ENCODE measurements around the gene LCA5L. TPM values are rescaled to one million over a fixed set of nuclear protein-coding genes. Genes with fewer than 3 reads are reported as not detected.

LCA5L gene
- polyA plus RNA-seq (ENCODE audit: insufficient read length in 3 of 3), result 1 to 10 TPM; 3.8 to 7.2 (median 3.9) TPM
- long read RNA-seq, donor 1, result 0 reads
- long read RNA-seq, donor 2, result 0 reads
- long read RNA-seq, donor 3, partial matches to known transcripts, result 0 of 1 reads
- long read RNA-seq, donor 3, other reads (novel, unspliced or antisense), result 0 of 1 reads
- long read RNA-seq, donor 4, result 0 reads
- long read RNA-seq, donor 5, result 0 reads
- long read RNA-seq, donor 6, partial matches to known transcripts, result 0 of 1 reads
- long read RNA-seq, donor 6, other reads (novel, unspliced or antisense), result 0 of 1 reads
- long read RNA-seq, donor 7, result 0 reads
- long read RNA-seq, donor 8, partial matches to known transcripts, result 0 of 1 reads
- long read RNA-seq, donor 8, other reads (novel, unspliced or antisense), result 0 of 1 reads
- long read RNA-seq, donor 9, partial matches to known transcripts, result 0 of 2 reads
- long read RNA-seq, donor 9, other reads (novel, unspliced or antisense), result 0 of 2 reads
- long read RNA-seq, donor 10, result 0 reads
- long read RNA-seq, donor 11, partial matches to known transcripts, result 0 of 1 reads
- long read RNA-seq, donor 11, other reads (novel, unspliced or antisense), result 0 of 1 reads
- long read RNA-seq, donor 12, result 0 reads
- long read RNA-seq, donor 13, result 0 reads
- long read RNA-seq, donor 14, partial matches to known transcripts, result 0 of 1 reads
- long read RNA-seq, donor 14, other reads (novel, unspliced or antisense), result 0 of 1 reads
- long read RNA-seq, donor 15, result 0 reads
- long read RNA-seq, donor 16, result 0 reads

DNA sequence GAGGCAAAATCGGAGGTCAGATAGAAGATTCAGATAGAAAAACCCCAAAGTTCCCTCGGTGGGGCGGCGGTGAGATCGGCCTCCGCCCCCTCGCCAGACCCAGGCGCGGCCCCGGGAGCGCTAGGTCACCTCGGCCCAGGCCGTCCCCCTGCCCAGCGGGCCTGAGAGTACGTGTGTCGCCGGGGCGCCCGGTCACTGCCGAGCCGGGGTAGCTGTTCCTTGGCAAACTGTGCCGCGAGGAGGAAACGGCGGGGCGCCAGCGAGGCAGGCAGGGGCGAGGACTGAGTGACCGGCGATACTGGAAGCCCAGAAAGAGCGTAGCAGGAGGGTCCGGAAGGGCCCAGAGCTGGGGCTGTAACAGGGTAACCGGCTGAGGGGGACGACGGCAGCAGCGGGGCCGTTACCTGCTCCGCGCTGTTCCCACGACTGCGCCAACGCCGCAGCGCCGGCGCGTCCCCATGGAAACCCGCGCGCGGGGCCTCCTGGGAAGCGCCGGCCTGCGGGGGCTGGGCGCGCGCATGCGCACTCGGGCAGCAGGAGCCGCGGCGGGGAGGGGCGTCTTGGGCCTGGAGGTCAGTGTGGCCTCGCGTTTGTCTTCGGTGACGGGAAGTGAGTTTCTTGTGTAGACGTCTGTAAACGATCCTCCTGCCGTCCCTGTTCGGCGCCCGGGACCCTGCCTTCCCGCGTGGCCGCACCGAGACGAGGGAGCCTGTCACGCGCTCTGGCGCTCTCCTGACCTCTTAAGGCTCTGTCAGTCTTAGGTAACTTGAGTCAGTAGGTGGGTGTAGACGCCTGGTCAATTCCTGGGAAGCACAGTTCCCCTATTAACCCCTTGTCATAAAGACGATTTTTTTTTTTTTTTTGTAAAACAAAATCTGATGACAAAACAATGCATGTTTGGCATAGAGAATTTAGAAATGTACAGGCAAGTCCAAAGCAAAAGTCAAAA, at the start of gene LCA5L:
Gene LCA5L, minus strand, starts transcription at position 458 of the 949 bp plus-strand sequence. CDS start 17,285 bp downstream, outside the sequence.
- DNase-seq (ENCODE audit: extremely low read depth in 1 of 11, low read depth in 9 of 11, low spot score in 4 of 11), result peak; percentile 76 to 91 (median 86)

DNA sequence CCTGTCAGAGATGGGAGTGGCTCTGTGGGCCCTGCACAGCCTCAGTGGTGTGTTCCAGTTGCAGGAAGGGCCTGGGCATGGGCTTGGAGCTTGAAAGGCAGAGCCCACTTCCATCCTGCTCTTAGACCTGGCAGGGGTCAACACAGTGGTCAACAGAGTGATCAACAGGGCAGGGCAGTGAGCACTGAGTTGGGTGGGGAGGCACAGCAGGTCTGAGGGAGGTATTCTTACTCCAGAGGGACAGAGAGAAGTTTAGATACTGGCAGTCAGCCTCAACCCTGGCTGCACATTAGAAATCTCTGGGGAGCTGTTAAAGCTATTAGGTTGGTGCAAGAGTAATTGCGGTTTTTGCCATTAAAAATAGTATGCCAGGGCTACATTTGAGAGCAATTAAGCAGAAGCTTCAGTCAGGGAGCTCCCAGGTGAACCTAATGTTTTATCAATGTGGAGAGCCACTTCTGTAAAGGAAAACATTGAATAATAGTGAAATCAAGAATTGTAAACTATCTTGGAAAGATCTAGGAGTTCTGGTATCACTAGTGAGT, 43.9 kb upstream of the LCA5L start:
- no peak for DNase-seq (ENCODE audit: extremely low read depth in 1 of 11, low read depth in 9 of 11, low spot score in 4 of 11)

DNA sequence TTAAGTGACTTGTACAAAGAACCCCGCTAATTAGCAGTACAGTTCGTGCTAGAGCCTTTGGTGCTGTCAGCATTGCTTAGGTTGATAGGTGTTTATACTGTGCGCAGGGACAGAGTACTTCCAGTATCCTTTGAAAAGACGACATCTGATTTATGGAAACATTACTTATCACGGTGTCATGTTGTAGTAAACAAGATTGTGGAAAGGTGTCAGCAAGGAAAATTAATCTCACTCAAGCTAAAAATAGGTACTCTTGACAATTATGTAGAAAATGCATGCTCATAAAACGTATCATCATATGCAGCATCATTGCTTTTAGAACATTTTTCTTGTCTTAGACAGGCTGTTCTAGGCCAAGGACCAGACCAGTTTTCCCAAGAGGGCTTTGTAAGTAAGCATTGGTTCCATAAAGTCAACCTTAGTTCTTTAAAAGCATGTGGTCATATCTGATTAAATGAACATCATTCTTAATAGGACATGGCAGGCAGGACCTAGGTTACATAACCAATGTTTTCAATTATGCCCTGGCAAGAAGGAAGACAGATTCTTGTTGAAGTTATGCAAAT, 39.2 kb upstream of the LCA5L start:
- DNase-seq (ENCODE audit: extremely low read depth in 1 of 11, low read depth in 9 of 11, low spot score in 4 of 11), result no peak

DNA sequence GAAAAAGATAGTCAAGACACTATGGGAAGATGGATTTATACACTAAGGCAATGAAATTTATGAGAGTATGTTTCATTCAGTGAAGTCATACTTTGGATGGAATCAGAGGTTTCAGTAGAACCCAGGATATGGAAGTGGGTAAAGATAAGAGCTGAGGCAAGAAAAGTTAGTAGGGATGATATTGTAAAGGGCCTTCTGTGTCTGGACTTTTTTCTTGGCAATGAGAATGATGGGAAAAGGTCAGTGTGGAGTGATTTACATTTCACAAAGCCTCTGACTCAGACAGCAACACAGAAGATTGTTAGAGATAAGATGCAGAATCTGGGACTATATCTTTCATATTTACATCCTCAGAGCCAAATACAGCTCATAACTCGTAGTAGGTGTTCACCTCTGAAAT, 38.3 kb upstream of the LCA5L start:
- no peak for DNase-seq (ENCODE audit: extremely low read depth in 1 of 11, low read depth in 9 of 11, low spot score in 4 of 11)

DNA sequence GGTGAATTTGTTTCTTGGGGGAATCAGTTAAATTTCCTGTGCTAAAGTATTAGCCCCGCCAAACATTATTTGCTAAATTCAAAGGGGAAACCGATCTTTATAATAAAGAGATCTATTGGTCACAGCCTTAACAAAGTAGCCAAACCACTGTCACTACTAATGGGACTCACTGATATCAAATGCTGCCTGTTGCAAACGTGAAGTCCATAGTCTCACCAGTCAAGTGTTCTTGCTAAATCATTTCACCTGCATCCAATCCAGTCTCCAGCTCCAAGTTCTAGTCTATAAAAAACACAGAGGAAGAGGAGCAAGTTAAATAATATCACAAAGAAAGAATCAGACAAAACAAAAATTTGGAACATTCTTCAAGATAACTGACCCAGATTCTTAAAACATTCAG, 36.3 kb upstream of the LCA5L start:
- no peak for DNase-seq (ENCODE audit: extremely low read depth in 1 of 11, low read depth in 9 of 11, low spot score in 4 of 11)

DNA sequence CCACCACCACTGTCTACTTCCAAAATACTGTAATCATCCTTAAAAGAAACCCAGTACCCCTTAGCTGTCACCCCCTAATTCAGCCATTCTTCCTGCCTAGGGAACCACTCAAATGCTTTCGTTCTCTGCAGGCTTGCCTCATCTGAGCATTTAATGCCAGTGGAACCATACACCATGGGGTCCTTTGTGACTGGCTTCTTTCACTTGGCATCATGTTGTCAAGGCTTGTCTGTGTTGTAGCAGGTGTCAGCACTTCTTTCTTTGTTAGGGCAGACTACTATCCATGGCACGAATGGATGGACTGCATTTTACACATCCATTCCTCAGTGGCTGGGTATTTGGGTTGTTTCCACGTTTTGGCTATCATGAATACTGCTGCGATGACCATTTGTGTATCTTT, 34.7 kb upstream of the LCA5L start:
- no peak for DNase-seq (ENCODE audit: extremely low read depth in 1 of 11, low read depth in 9 of 11, low spot score in 4 of 11)

DNA sequence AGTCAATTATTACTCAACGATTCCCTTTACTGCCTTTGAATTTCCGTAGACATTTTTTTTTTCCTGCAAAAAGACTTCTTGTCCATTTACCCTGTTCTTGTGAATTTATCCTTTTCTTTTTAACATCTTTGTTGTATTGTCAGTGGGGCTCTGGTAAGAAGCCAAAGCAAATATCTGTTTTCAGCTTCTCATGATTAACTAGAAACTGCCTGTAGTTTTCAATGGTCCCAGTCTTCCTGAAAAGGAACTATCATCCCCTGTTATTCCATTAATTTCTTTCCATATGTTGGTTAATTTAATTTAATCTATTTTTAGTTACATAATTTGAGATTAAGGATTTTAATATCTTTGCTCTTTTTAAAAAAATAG, 34.2 kb upstream of the LCA5L start:
- no peak for DNase-seq (ENCODE audit: extremely low read depth in 1 of 11, low read depth in 9 of 11, low spot score in 4 of 11)

DNA sequence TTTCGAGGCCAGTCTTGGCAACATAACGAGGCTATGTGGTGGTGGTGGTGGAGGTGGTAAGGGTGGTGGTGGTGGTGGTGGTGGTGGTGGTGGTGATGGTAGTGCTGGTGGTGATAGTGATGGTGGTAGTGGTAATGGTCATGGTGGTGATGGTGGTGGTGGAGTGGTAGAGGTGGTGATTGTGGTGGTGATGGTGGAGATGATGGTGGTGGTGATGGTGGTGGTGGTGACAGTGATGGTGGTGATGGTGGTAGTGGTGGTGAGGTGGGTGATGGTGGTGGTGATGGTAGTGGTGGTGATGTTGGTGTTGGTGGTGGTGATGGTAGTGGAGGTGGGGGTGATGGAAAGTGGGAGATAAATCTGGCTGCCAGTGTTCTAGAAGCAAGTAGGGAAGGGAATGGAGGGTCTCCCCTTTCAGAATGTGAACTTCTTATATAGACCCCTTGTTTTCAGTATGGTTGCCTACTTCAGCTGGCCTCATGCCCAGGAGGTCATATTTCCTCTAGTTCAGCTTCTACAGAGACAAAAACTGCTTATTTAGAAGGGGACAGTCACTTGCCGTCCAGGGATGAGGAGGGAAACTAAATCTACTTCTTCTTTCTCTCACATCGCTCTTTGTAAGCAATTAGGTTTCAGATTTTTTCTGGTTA, 33.7 kb upstream of the LCA5L start:
- no peak for DNase-seq (ENCODE audit: extremely low read depth in 1 of 11, low read depth in 9 of 11, low spot score in 4 of 11)

DNA sequence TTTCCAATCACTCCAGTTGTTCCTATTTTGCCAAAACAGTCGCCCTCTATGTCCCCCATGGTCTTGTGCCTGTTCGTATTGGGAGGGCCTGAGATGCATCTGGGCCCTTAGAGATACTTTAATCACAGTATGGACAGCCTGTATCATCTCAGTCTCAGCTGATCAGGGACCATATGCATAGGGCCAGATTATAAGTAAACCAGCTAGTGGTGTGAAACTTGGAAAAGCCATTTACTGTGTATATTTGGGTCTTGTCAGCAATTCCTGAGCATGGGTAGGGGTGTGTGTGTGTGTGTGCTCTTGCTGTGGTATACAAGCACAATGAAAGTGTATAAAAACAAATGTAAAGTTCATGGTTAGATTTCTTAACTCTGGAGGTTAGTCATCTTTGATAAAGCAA, 29.0 kb upstream of the LCA5L start:
- no peak for DNase-seq (ENCODE audit: extremely low read depth in 1 of 11, low read depth in 9 of 11, low spot score in 4 of 11)

DNA sequence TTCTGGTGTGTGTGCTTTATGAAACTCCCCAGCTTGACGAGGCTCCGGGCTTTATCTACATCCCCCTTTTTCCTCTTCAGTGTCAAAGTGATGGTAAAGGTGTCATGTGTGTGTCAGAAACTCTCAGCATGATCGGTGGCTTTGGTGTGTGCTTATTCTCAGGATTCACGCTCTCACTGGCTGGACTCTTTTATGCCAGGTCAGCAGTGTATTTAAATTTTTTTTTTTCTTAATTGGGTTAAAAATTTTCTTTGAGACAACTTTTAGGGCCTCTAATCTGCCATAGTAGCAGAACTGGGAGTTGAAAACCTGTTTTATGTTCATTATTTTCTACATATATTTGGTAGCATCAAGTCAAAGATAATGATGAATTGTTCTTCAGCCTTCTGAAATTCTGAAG, 27.2 kb upstream of the LCA5L start:
- no peak for DNase-seq (ENCODE audit: extremely low read depth in 1 of 11, low read depth in 9 of 11, low spot score in 4 of 11)

DNA sequence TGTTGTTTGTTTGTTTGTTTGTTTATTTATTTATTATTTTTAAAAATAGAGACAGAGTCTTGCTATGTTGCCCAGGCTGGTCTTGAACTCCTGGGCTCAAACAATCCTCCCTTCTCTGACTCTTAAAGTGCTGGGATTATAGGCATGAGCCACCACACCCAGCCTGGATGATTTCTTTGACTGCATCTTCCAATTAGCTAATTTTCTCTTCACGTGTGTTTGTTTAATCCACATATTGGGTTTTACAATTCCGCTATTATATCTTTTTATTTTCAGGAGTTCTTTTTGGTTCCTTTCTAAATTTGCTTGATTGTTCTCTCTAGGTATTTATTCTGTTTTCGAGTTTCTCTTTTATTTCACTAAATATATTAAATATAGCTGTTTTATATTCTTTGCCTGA, 26.0 kb upstream of the LCA5L start:
- no peak for DNase-seq (ENCODE audit: extremely low read depth in 1 of 11, low read depth in 9 of 11, low spot score in 4 of 11)

DNA sequence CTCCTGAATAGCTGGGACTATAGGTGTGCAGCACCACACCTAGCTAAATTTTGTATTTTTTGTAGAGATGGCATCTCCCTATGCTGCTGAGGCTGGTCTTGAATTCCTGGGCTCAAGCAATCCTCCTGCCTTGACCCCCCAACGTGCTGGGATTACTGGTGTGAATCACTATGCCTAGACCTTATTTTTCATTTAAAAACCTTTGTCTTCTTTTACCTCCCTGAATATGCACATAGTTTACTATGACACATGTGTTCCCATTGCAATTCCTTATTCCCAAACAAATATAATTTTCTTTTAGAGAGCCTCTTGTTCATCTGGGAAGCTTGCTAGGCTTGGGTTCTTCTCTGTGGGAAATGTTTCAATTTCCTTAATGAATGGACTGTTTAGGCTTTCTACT, 23.0 kb upstream of the LCA5L start:
- no peak for DNase-seq (ENCODE audit: extremely low read depth in 1 of 11, low read depth in 9 of 11, low spot score in 4 of 11)

DNA sequence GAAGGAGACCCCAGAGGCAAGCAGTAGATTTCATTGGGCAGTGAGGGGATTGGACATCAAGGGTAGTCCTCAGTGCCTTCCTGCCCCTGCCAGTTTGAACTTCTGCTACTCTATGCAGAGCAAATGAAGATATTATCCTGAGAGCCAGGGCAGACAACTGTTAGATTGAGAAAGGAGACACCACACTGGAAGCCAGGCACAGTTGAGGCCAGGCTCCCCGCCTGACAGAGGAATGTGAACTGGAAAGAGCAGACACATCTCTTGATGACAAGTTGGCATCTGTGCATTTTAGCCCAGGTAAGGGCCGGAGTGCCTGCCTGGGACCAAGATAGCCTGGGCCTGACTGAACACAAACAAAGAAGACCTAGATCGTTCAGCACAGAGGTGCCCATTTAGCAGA, 22.2 kb upstream of the LCA5L start:
- DNase-seq (ENCODE audit: extremely low read depth in 1 of 11, low read depth in 9 of 11, low spot score in 4 of 11), result no peak

DNA sequence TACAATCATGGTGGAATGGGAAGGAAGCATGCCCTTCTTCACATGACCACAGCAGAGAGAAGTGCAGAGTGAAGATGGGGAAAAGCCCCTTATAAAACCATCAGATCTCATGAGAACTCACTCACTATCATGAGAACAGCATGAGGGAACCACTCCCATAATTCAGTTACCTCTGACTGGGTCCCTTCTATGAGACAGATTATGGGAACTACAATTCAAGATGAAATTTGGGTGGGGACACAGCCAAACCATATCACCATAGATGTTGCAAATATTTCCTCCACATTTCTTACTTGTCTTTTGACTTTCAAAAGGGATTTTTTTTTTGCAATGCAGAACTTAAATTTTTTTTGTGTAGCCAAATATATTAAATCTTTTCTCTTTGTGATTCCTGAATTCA, 21.0 kb upstream of the LCA5L start:
- DNase-seq (ENCODE audit: extremely low read depth in 1 of 11, low read depth in 9 of 11, low spot score in 4 of 11), result no peak

DNA sequence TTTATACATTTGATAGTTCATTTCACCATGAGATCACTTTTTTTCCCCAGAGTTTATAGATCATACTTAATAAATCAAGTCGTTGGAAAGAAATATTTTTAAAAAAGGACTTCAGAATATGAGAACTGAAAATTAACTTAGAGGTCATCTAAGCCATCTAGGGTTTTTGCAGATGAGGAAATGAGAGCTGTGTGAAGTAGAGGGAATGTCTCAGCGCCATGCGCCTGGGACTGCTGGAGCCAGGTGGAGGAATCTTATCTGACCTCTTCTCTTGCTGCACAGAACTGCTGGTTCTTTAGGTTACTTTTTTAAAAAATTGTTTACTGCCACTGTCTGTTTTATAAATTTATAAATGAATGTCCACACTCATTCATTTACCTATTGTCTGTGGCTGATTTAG, 17.7 kb upstream of the LCA5L start:
- no peak for DNase-seq (ENCODE audit: extremely low read depth in 1 of 11, low read depth in 9 of 11, low spot score in 4 of 11)

DNA sequence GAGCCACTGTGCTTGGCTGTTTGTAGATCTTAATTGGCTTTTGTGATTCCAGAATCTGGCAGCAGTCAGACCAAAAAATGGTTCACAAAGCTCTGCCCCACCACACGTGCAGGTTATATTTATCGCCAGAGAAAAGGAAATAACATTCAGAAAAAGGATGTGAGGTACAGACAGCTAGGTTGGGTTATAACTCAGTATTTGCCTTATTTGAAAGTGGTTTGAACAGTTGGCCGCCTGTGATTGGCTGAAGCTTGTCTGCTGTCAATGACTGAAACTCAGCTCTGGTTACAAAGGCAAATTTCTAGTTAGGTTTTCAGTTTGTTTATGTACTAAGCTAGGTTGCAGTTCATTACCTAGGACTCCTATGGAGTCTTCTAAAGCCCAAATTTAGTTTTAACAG, 15.8 kb upstream of the LCA5L start:
- no peak for DNase-seq (ENCODE audit: extremely low read depth in 1 of 11, low read depth in 9 of 11, low spot score in 4 of 11)

DNA sequence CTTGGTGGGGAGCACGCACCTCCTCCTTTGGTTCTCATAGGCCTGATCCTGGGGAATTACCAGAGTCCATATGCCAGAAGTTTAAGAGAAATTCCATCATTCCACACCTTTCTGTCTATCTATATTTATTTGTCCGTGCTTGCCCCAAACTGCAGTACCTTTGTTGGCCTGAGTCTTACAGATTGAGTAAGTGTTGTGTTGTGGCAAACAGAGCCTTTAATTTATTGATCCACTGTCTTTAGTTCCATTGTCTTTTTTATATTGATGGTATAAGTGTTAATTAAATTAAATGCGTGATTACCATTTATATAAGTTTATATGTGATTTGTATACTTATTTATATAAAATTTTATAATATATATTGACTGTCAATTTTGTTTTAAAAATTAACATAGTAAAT, 11.1 kb upstream of the LCA5L start:
- no peak for DNase-seq (ENCODE audit: extremely low read depth in 1 of 11, low read depth in 9 of 11, low spot score in 4 of 11)

DNA sequence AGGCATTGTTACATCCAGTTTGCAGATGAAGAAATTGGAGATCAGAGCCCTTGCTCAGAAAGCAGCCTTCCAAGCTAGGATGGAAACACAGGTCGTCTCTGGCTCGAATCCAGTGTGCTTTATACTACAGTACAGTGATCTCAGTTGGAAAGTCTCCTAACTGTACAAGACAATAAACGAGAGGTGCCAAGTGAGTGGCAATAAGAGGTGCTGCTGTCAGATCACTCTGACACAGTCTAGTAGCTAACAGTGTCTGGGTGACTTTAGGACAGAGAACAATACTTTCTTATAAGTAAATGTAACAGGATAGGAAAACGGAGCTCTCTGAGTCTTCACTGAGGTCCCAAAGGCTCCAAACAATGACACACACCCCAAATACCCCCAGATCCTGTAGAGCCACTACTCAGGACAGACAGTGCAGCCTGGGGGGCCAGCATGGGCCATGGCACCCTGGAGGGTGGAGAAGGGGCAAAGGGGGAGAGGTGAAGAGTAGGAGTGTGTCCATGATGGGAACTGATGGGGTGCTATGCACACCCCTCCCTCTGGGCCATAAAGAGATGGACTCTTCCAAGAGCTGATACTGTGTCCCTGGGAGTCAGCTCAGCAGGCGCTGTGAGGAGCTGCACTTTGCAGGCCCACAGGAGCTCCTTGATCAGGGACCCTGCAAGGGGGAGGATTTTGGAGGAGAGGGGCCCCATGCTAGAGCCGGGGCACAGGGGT, 9.5 kb upstream of the LCA5L start:
- no peak for DNase-seq (ENCODE audit: extremely low read depth in 1 of 11, low read depth in 9 of 11, low spot score in 4 of 11)
